A549 (cell line): Measurements from ENCODE around the gene DDIAS.

Experiments
- CHD4 ChIP-seq: fragments of 200-600 bp; sonication (generic); IDR thresholded peaks from 2 replicates; pipeline ENCODE4 v1.6.1; 2016; ENCODE audit warnings: antibody characterized with exemption, mild to moderate bottlenecking, borderline replicate concordance
- EP300 ChIP-seq, 2 experiments: fragments of >200 bp; sonication (Bioruptor Twin); formaldehyde crosslinking; IDR thresholded peaks; 2 replicates in 1 of 2; 3 replicates in 1 of 2; pipeline ENCODE4 v1.6.1; 2016 to 2017
- HOXB13 ChIP-seq: fragments of 250-450 bp; sonication (Bioruptor Pico); IDR thresholded peaks from 2 replicates; pipeline ENCODE4 v1.5.0; 2020; ENCODE audit warnings: low read depth, mild to moderate bottlenecking, moderate library complexity
- MAX ChIP-seq: IDR thresholded peaks from 2 replicates; pipeline ENCODE4 v1.6.1; 2012
- PHF8 ChIP-seq: fragments of 200-600 bp; sonication (generic); IDR thresholded peaks from 2 replicates; pipeline ENCODE4 v1.6.1; 2016; ENCODE audit warnings: low read depth, mild to moderate bottlenecking, antibody characterized with exemption, moderate library complexity, borderline replicate concordance
- POLR2A ChIP-seq: IDR thresholded peaks from 2 replicates; pipeline ENCODE4 v1.6.1; 2012; ENCODE audit warnings: mild to moderate bottlenecking, low read length
- RAD21 ChIP-seq, 2 experiments: fragments of >200 bp in 1 of 2; sonication (Bioruptor Twin) in 1 of 2; formaldehyde crosslinking in 1 of 2; IDR thresholded peaks in 1 of 2; conservative IDR thresholded peaks in 1 of 2; 2 replicates in 1 of 2; 3 replicates in 1 of 2; pipeline ENCODE4 v1.6.1; 2012 to 2018; ENCODE audit warnings: inconsistent platforms in 1 of 2
- USF2 ChIP-seq: fragments of 450-650 bp; IDR thresholded peaks from 2 replicates; pipeline ENCODE4 v1.6.1; 2014; ENCODE audit warnings: antibody characterized with exemption
- TF ChIP-seq, protein P1 (sequence below): fragments of >200 bp; sonication (Bioruptor Twin); formaldehyde crosslinking; IDR thresholded peaks from 3 replicates; pipeline ENCODE4 v1.5.1; 2016
- TF ChIP-seq, protein P2 (sequence below): fragments of 250-450 bp; sonication (Bioruptor Pico); IDR thresholded peaks from 2 replicates; pipeline ENCODE4 v1.5.0; 2021; ENCODE audit warnings: mild to moderate bottlenecking, moderate library complexity, borderline replicate concordance

GRCh38 chr11:82872377-82873150 is 29.0 kb upstream of the DDIAS start:
- TF ChIP-seq RAD21 (conservative IDR thresholded peaks at IDR 0.05 in 1 of 2, IDR thresholded peaks at IDR 0.05 in 1 of 2) (no peak), PHF8 (no peak), POLR2A (no peak), MAX (no peak), USF2 (no peak), EP300 (IDR thresholded peaks at IDR 0.05) (no peak), CHD4 (no peak), HOXB13 (CRISPR knock-in tag) (no peak)
- TF ChIP-seq, protein P1, sequence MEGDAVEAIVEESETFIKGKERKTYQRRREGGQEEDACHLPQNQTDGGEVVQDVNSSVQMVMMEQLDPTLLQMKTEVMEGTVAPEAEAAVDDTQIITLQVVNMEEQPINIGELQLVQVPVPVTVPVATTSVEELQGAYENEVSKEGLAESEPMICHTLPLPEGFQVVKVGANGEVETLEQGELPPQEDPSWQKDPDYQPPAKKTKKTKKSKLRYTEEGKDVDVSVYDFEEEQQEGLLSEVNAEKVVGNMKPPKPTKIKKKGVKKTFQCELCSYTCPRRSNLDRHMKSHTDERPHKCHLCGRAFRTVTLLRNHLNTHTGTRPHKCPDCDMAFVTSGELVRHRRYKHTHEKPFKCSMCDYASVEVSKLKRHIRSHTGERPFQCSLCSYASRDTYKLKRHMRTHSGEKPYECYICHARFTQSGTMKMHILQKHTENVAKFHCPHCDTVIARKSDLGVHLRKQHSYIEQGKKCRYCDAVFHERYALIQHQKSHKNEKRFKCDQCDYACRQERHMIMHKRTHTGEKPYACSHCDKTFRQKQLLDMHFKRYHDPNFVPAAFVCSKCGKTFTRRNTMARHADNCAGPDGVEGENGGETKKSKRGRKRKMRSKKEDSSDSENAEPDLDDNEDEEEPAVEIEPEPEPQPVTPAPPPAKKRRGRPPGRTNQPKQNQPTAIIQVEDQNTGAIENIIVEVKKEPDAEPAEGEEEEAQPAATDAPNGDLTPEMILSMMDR: no peak
- TF ChIP-seq, protein P2, sequence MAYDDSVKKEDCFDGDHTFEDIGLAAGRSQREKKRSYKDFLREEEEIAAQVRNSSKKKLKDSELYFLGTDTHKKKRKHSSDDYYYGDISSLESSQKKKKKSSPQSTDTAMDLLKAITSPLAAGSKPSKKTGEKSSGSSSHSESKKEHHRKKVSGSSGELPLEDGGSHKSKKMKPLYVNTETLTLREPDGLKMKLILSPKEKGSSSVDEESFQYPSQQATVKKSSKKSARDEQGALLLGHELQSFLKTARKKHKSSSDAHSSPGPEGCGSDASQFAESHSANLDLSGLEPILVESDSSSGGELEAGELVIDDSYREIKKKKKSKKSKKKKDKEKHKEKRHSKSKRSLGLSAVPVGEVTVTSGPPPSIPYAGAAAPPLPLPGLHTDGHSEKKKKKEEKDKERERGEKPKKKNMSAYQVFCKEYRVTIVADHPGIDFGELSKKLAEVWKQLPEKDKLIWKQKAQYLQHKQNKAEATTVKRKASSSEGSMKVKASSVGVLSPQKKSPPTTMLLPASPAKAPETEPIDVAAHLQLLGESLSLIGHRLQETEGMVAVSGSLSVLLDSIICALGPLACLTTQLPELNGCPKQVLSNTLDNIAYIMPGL: no peak
